Measurements from ENCODE around the gene MIPEP.

- TF ChIP-seq, protein P1, sequence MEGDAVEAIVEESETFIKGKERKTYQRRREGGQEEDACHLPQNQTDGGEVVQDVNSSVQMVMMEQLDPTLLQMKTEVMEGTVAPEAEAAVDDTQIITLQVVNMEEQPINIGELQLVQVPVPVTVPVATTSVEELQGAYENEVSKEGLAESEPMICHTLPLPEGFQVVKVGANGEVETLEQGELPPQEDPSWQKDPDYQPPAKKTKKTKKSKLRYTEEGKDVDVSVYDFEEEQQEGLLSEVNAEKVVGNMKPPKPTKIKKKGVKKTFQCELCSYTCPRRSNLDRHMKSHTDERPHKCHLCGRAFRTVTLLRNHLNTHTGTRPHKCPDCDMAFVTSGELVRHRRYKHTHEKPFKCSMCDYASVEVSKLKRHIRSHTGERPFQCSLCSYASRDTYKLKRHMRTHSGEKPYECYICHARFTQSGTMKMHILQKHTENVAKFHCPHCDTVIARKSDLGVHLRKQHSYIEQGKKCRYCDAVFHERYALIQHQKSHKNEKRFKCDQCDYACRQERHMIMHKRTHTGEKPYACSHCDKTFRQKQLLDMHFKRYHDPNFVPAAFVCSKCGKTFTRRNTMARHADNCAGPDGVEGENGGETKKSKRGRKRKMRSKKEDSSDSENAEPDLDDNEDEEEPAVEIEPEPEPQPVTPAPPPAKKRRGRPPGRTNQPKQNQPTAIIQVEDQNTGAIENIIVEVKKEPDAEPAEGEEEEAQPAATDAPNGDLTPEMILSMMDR (IDR thresholded peaks at IDR 0.05; ENCODE audit: low read depth, low read length, poor library complexity, severe bottlenecking) = no peak
- no peak for TF ChIP-seq EZH2phosphoT487 (IDR thresholded peaks at IDR 0.05; ENCODE audit: borderline replicate concordance, low read length)
These were observed 94.7 kb downstream of the MIPEP start for GRCh38 chr13:23794267-23795161.
